HG02938 (cell line): ENCODE data around the gene ANKRD13A.
"Not testable (repeated sequence)": the region's sequence is repeated elsewhere in the genome, so short reads cannot be mapped to it uniquely, and the experiment has no call there.

Experiments used
- ATAC-seq: cut with Tn5 transposase; IDR thresholded peaks from one replicate; pipeline ENCODE4 v1.9.1; 2021; ENCODE audit warnings: mild to moderate bottlenecking, moderate library complexity; ENCODE audit not compliant: unreplicated experiment

Gene ANKRD13A

GRCh38 chr12:110046451-110047187 lies 47.4 kb downstream of the ANKRD13A start:
- ATAC-seq, result no peak

- no peak for ATAC-seq
Observed at GRCh38 chr12:110047297-110047940, 48.2 kb downstream of the ANKRD13A start.

GRCh38 chr12:110048242-110049027 lies 49.2 kb downstream of the ANKRD13A start, which contains the start of gene C12orf76:
C12orf76 (minus strand) TSS chr12:110048522; CDS start chr12:110048495, 27 bp downstream.
- ATAC-seq, result peak; percentile 98

- not testable (repeated sequence) for ATAC-seq
Observed at GRCh38 chr12:110049034-110049433, 49.8 kb downstream of the ANKRD13A start.

DNA sequence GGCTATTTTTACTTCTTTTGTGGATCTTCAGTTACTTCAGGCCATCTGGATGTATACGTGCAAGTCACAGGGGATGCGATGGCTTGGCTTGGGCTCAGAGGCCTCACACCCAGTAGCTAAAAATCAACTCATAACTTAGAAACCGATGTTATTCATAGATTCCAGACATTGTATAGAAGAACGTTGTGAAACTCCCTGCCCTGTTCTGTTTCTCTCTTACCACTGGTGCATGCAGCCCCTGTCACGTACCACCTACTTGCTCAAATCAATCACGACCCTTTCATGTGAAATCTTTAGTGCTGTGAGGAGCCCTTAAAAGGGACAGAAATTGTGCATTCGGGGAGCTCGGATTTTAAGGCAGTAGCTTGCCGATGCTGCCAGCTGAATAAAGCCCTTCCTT lies 50.4 kb downstream of the ANKRD13A start:
- ATAC-seq, result not testable (repeated sequence)

GRCh38 chr12:110050927-110051326 lies 51.7 kb downstream of the ANKRD13A start:
- no peak for ATAC-seq

GRCh38 chr12:110055375-110056352 lies 56.4 kb downstream of the ANKRD13A start:
- not testable (repeated sequence) for ATAC-seq

- ATAC-seq, result not testable (repeated sequence)
Observed at GRCh38 chr12:110056643-110057042, 57.4 kb downstream of the ANKRD13A start.

GRCh38 chr12:110058875-110059615 lies 59.8 kb downstream of the ANKRD13A start:
- ATAC-seq, result no peak

- ATAC-seq, result no peak
Observed at GRCh38 chr12:110059651-110060000, 60.4 kb downstream of the ANKRD13A start.

DNA sequence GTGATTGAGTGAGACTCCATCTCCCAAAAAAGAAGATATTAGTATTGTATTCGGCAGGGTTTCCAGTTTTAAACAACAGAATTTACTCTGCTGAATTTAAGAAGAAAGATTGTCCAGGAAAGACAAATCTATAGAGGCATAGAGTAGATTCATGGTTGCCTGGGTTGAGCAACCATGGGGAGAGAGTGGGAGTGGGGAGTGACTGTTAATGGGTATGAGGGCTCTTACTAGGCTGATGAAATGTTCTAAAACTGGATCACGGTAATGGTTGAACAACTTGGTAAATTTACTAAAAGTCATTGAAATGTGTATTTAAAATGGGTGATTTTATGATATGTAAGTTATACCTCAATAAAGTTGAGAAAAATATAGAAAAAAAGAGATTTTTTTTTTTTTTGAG lies 63.0 kb downstream of the ANKRD13A start:
- ATAC-seq, result no peak

GRCh38 chr12:110065540-110065939 lies 66.3 kb downstream of the ANKRD13A start:
- ATAC-seq, result no peak

DNA sequence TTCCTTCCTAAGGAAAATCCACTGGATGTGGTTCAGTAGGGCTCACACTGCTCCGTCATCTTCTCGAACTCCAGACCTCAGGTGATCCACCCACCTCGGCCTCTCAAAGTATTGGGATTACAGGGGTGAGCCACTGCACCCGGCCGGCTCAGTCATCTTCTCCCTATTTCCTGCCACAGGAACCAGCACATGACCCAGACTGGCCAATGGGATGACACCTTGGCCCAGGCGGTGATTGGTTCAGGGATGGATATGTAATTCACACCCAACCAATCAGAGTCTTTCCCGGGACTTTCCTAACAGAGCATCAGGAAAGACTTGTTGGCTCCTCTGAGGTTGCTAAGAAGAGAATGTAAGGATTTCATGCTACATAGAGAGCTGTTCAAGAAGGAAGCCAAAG lies 68.3 kb downstream of the ANKRD13A start:
- no peak for ATAC-seq

DNA sequence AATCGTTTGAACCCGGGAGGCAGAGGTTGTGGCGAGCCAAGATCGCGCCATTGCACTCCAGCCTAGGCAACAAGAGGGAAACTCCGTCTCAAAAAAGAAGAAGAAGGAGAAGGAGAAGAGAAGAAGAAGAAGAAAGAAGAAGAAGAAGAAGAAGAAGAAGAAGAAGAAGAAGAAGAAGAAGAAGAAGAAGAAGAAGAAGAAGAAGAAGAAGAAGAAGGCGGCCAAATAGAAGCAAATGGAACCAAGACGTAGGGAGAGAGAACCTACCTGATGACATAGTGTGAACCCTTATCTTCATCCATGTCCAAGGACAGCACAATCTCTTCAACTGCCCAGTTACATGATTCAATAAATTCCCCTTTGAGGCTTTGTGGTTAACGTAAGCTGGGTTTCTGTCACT lies 68.9 kb downstream of the ANKRD13A start:
- ATAC-seq, result not testable (repeated sequence)

DNA sequence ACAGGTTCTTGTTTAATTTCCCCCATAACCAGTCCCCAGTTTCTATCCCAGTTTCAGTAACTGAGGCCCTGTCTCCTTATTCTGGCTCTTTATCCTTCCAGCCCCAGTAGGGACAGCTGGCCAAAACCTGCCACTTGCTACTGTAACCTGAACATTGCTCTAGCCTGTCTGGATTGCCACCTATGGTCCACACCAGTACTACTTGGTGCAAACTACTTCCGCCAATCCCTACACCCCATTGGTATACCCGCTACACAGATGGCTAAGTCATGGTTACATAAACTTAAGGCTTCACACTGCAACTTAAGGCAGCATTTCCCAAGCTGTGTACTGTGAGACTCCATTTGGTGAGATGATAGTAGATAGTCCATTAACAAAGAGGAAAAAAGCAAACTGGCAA lies 69.4 kb downstream of the ANKRD13A start:
- no peak for ATAC-seq

GRCh38 chr12:110071504-110071903 lies 72.3 kb downstream of the ANKRD13A start:
- ATAC-seq, result no peak

- no peak for ATAC-seq
Observed at GRCh38 chr12:110071967-110072366, 72.7 kb downstream of the ANKRD13A start.

GRCh38 chr12:110072636-110073035 lies 73.4 kb downstream of the ANKRD13A start:
- ATAC-seq, result not testable (repeated sequence)

GRCh38 chr12:110073049-110073831 lies 74.0 kb downstream of the ANKRD13A start:
- ATAC-seq, result no peak
